ENCODE data around the gene VPS35. TPM values are rescaled to one million over a fixed set of nuclear protein-coding genes. Genes with fewer than 3 reads are reported as not detected.

Gene VPS35
- total and polyA plus RNA-seq, 2 of the 13 experiments (the other 11 are each of a cell fraction or from before 2014, with no cell fraction given): 30.7 to 136 TPM

GRCh38 chr16:46632778-46633733 lies 55.9 kb downstream of the VPS35 start (continued):
- TF ChIP-seq ZNF362 (CRISPR knock-in tag; IDR thresholded peaks at IDR 0.05; ENCODE audit: borderline replicate concordance) (no peak), MIER2 (CRISPR knock-in tag; IDR thresholded peaks at IDR 0.05) (0 out of 2 replicates have a peak, but pooled peaks have one; percentile 24), ATF1 (CRISPR knock-in tag; IDR thresholded peaks at IDR 0.05) (no peak), ZNF503 (CRISPR knock-in tag; IDR thresholded peaks at IDR 0.05) (no peak), MAFF (IDR thresholded peaks at IDR 0.05; ENCODE audit: low read depth, low read length) (peak; percentile 27; the same call in 1 of the 2 replicates), NONO (IDR thresholded peaks at IDR 0.05) (no peak), NONO (CRISPR knock-in tag; conservative IDR thresholded peaks at IDR 0.05) (peak; percentile 30), ZNF33B (CRISPR knock-in tag; IDR thresholded peaks at IDR 0.05) (0 out of 2 replicates have a peak, but pooled peaks have one; percentile 42), ZNF501 (CRISPR knock-in tag; IDR thresholded peaks at IDR 0.05) (peak; percentile 80), ZNF34 (CRISPR knock-in tag; IDR thresholded peaks at IDR 0.05; ENCODE audit: borderline replicate concordance) (0 out of 2 replicates have a peak, but pooled peaks have one; percentile 49), KLF15 (CRISPR knock-in tag; IDR thresholded peaks at IDR 0.05; ENCODE audit: borderline replicate concordance) (no peak), TFAP4 (IDR thresholded peaks at IDR 0.05; ENCODE audit: borderline replicate concordance, low read depth) (peak; percentile 90; the same call in 1 of the 2 replicates), SP4 (CRISPR knock-in tag; IDR thresholded peaks at IDR 0.05) (peak; percentile 77), NR0B2 (CRISPR knock-in tag; IDR thresholded peaks at IDR 0.05) (peak; percentile 41; the same call in 1 of the 2 replicates), ZNF138 (CRISPR knock-in tag; IDR thresholded peaks at IDR 0.05; ENCODE audit: low read depth) (no peak), ZBTB38 (CRISPR knock-in tag; IDR thresholded peaks at IDR 0.05) (peak; percentile 52; the same call in 1 of the 2 replicates), ZNF776 (CRISPR knock-in tag; IDR thresholded peaks at IDR 0.05) (0 out of 2 replicates have a peak, but pooled peaks have one; percentile 69)
- TF ChIP-seq, protein P1, sequence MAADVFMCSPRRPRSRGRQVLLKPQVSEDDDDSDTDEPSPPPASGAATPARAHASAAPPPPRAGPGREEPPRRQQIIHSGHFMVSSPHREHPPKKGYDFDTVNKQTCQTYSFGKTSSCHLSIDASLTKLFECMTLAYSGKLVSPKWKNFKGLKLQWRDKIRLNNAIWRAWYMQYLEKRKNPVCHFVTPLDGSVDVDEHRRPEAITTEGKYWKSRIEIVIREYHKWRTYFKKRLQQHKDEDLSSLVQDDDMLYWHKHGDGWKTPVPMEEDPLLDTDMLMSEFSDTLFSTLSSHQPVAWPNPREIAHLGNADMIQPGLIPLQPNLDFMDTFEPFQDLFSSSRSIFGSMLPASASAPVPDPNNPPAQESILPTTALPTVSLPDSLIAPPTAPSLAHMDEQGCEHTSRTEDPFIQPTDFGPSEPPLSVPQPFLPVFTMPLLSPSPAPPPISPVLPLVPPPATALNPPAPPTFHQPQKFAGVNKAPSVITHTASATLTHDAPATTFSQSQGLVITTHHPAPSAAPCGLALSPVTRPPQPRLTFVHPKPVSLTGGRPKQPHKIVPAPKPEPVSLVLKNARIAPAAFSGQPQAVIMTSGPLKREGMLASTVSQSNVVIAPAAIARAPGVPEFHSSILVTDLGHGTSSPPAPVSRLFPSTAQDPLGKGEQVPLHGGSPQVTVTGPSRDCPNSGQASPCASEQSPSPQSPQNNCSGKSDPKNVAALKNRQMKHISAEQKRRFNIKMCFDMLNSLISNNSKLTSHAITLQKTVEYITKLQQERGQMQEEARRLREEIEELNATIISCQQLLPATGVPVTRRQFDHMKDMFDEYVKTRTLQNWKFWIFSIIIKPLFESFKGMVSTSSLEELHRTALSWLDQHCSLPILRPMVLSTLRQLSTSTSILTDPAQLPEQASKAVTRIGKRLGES (CRISPR knock-in tag; IDR thresholded peaks at IDR 0.05; ENCODE audit: borderline replicate concordance): no peak
- TF ChIP-seq, protein P2, sequence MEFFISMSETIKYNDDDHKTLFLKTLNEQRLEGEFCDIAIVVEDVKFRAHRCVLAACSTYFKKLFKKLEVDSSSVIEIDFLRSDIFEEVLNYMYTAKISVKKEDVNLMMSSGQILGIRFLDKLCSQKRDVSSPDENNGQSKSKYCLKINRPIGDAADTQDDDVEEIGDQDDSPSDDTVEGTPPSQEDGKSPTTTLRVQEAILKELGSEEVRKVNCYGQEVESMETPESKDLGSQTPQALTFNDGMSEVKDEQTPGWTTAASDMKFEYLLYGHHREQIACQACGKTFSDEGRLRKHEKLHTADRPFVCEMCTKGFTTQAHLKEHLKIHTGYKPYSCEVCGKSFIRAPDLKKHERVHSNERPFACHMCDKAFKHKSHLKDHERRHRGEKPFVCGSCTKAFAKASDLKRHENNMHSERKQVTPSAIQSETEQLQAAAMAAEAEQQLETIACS (CRISPR knock-in tag; IDR thresholded peaks at IDR 0.05): no peak
